Glomerular endothelial cell (primary cell): ENCODE results near the gene ATXN3L. TPM values are rescaled to one million over a fixed set of nuclear protein-coding genes. Genes with fewer than 3 reads are reported as not detected.

ENCODE experiments used
- DNase-seq: peaks from one replicate; pipeline ENCODE4 v3.0.0-alpha.2; 2011; ENCODE audit warnings: low read depth, low spot score; ENCODE audit errors: extremely low read depth
- total RNA-seq: library from RNA; depleted of rRNA; stranded (reverse); fragments of >200 nt; gene quantifications from 2 replicates; pipeline ENCODE4 v1.2.3, GENCODE V29; 2015

Gene ATXN3L
- total RNA-seq, 1 donor from 2014 or later: not detected

DNA sequence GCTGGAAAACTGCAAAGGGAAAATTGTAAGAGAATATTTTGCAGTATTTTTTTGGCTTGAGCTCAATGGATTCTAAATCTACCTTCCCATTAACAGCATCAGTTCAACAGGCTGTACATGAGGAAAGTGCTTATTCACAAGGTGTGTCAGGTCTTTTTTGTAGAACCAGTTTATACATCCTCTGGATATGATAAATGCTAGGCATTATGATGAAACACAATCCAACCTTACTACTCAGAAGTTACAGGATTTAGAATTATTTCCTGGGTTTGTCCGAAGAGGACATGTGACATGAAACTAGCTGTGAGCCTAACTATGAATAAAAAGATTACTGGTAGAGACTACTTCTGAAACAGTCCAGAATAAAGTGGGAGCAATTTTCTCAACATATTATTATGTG lies 49.5 kb downstream of the ATXN3L start:
- DNase-seq: no peak

DNA sequence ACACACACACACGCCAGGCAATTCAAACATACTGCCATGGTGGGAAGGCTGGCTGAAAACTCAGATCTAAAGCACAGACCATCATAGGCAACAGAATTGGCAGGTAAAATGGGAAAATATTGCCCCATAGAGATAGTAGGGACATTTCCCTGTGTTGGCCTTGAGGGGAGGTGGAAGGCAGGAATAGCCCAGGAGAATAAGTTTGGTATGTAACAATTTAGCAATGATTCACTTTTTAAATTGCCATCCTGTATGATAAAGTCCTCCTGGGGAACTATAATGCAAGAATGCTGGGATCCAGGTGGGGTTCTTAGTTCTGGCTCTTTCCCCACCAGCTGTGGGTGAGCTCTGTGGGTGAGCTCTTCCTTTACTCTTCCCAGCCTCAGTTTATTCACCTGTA lies 51.0 kb downstream of the ATXN3L start:
- DNase-seq: no peak

Other genes starting within 250 kb of the ATXN3L start
- not detected in 2 replicates for gene EGFL6, start 249.5 kb upstream of the ATXN3L start, total RNA-seq